IPS-11a (cell line): ENCODE results near the gene TRMT1.
A peak's percentile ranks its signal among the peaks of the same experiment; 100 is the strongest.

Experiments used
- H3K4me3 ChIP-seq: one replicate; pipeline ENCODE4 v1.5.1; 2013; ENCODE audit warnings: low read depth, low read length, control low read depth

The TRMT1 gene

DNA sequence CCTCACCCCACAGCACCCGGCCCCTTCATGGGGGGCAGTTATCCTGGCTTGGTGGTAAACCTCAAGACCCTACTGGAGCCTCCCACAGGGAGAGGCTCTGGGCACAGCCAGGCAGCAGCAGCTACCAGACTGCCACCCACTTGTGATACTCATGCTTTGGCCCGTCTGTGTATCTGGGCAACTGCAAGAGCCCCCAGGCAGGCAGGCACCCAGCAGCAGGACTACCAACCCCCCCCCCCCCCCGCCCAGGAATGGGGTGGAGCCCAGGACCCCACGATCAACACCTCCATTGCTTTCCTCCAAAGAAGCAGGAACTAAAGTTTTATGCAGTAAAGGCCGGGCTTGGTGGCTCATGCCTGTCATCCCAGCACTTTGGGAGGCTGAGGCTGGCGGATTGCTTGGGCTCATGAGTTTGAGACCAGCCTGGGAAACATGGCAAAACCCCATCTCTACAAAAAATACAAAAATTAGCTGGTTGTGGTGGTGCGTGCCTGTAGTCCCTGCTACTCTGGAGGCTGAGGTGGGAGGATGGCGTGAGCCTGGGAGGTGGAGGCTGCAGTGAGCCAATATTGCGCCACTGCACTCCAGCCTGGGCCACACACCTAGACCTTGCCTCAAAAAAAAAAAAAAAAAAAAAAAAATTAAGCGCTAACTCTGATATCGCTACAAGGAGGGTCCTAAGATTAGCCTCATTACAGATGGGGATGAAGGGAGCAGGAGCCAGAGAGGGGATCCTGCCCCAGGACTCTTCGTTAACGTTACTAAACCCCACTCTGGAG is 12.8 kb downstream of the TRMT1 start:
- H3K4me3 ChIP-seq = no peak overlapping the region

DNA sequence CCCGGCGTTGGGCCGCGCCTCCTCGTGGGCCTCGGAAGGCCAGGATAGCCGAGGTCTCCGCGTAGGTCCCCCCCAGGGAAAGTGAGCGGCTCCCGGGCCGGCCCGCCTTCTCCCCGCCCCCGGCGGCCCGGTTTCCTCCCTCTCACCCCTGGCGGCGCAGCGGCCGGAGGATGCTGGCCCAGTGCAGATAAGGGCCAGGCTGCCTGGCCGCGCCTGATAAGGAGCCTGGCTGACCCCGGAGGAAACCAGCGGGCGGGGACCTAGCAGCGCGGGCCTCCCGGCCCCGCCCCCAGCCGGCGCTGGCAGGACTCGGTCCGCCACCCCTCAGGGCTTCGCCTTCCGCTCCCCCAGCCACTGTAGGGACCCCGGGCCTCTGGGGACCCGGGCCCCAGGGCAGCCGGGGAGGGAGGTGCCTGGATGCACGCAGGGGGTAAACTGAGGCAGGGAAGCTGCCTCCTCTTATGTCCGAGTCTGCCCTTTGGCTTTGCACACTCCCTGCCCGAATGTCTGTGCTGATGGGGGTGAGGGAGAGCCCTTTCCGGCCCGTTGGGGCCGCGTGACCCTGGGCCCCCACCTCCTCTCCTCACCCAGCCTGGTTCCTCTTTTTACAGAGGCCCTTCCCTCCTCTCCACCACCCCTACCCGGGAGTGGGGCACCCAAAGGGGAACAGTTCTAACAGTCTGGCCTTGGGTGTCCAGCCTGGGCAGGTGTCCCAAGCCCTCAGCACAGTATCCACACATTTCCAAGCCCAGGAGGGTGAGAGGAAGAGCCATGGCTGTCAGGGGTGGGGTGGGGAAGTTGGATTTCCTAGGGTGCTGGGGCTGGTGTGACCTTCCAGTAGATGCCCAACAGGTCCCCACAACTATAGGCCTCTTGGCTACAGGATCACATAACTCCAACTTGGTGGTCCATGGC is 13.6 kb downstream of the TRMT1 start, which contains the start of gene LYL1:
Gene LYL1 (minus strand): TSS at position 193 of the 915 bp plus-strand sequence. CDS start 1,687 bp downstream, outside the sequence.
- no peak within 1 kb of the TSS for H3K4me3 ChIP-seq

DNA sequence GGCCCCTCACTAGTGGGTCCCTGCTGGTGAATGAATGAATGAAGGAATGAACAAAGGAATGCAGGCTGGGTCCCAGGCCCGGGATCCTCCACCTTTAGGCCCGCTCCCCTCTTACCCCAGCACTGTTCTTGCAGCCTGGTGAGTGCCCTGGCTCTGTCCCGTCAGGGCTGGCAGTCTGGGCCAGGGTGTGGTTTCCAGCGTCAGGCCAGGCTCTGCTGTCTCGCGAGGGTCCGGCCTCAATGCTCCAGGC is 14.2 kb downstream of the TRMT1 start:
- no peak overlapping the region for H3K4me3 ChIP-seq

DNA sequence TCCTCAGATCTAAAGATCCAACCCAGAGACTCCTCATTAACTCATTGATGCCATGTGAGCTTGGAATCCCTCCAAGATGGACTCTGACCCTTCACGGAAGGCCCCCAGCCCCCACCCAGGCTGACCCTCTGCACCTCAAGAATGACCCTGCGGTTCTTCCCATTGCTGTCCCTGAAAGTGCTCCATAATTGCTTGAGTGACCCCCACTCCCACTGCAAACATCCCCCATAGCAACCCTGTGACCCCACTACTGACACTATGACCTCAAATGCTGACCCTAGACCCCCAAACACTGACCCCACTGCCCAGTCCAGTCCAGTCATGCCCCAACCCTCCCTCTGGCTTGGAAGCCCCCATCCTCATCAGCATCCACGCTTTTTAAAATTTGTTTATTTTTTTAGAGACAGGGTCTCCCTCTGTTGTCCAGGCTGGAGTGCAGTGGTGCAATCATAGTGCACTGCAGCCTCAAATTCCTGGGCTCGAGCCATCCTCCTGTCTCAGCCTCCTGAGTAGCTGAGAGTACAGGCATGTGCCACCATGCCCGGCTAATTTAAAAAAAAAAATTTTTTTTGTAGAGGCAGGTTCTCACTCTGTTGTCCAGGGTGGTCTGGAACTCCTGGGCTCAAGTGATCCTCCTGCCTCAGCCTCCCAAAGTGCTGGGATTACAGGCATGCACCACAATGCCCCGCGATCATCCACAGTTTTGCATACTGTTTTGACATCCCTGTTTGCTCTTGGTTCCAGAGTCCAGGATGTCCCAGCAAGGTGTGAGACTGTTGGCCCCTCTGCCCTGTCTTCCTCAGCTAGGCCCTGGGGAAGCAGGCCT is 14.7 kb downstream of the TRMT1 start:
- H3K4me3 ChIP-seq = no peak overlapping the region

DNA sequence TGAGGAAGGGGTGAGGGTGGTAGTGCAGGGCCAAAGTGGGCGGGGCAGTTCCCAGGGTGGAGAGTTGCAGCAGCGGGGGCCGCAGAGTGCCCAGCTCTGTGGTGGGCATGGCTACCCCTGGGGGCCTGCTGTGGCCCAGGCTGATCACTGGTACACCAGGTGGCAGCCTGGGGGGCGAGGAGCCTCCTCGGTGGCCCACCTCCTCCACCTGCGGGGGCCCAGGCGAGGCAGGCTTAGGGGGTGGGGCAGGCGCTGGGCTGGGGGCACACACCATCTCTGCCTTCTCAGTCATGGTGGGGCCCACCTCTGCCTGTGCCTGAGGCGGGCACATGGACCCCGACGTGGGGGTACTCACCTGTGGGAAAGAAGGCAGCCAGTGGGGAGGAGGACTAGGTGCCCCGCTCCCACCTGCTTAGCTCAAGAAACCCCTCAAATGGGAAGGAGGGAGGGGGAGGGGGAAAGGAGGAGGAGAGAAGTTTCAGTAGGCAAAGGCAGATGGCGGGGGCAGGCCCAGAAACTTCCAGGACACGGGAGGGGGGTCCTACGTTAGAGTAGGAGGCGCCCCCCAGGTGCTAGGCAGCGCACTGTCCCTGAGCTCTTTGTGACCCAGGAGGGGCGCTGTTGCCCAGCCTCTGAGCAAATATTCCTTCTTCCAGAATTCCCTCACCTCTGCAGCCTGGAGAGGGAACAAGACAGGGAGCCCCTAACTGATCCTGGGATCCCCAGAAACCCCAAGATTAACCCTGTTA is 15.5 kb downstream of the TRMT1 start:
- no peak overlapping the region for H3K4me3 ChIP-seq

DNA sequence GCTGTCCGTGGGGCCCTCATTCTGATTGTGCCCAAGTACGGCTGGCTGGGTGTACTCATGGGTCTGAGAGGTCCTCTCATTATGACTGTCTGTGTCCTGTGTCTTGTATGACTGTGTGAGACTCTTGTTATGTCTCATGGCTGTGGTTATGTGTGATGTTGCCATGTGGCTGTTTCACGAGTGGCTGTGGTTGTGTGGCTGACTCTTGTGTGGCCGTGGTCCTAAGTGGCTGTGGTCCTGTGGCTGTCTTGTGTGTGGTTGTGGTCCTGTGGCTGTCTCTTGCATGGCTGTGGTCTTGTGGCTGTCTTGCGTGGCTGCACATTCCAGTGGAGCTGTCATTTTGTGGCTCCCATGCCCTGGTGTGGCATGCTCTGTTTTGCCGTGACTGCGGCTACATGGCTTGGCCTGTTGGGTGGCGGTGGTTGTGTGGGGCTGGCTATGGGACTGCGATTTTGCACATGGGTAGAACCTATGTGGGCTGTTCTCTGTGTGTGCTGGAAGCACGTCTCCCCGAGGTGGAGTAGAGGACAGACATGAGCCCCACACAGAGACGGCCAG is 16.4 kb downstream of the TRMT1 start:
- no peak overlapping the region for H3K4me3 ChIP-seq

DNA sequence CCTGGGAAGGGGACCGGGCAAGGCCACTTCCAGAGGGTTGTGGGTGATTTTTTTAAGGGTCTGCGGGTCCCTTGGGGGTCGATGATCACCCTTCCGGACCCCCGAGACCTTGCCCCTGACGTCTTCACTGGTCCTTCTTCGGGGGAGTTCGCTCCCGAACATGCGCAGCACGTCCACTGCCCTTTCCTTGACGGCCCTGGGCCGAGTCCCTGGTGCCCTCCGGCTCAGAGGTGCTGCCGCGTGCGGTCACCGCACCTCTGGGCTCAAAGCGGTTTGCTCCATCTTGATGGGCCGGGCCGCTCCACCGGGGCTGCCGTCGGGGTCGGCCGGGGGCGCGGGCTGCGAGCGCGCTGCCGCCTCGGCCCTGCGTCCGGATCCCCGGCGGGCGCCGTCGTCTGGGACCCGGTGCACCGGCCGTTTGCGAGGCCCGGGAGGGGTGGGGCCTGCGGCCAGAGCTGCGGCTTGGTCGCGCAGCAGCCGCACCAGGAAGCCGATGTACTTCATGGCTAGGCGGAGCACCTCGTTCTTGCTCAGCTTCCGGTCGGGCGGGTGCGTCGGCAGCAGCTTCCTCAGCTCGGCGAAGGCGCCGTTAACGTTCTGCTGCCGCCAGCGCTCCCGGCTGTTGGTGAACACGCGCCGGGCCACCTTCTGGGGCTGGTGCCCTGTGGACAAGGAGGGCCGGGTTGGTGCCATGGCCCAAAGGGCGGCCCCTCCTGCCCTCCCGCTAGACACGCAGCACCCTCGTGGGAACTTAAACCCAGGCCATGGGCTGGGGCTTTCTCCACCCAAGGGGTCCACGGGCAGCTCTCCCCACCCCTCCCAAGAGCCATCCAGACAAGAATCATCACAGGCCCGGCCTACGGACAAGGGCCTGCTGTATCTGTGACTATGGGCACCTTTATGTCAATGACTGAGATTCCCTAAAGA is 17.2 kb downstream of the TRMT1 start:
- no peak overlapping the region for H3K4me3 ChIP-seq

DNA sequence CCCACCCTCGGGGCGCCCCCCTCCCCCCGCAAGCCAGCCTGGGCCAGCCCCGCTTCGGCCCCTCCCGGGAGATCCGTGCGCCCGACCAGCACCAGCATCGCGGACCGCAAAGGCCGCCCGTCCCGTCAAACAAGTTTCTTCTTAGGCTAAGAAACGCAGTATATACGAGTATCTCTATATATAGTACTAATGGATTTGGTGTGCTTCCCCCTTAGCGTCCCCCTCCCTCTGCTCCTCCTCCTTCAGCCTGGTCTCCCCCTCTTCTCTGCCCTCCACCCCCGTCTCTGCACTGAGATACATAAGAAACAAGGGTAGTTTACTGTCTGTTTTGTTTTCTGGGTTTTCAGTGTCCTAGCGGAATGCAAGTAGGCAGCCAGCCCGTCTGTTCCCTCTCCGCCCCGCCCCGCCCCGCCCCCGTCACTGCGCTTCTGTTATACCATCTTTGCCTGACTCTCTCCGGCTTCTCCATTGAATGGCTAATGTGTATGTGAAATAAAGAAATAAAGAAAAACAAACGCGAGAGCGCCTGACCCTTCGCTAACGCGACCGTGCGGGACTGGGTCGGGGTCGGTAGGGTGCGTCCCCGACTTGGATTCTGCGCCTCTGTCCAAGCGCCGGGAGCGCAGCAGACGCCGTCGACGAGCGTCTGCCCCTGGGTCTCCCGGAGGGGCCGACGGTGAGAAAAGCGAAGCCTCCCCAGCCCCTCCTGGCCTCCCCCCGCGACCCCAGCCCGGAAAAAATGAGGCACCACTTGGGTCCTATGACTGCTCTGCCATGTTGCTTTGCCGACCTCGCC is 18.1 kb downstream of the TRMT1 start:
- peak overlapping the region; percentile 8 for H3K4me3 ChIP-seq

DNA sequence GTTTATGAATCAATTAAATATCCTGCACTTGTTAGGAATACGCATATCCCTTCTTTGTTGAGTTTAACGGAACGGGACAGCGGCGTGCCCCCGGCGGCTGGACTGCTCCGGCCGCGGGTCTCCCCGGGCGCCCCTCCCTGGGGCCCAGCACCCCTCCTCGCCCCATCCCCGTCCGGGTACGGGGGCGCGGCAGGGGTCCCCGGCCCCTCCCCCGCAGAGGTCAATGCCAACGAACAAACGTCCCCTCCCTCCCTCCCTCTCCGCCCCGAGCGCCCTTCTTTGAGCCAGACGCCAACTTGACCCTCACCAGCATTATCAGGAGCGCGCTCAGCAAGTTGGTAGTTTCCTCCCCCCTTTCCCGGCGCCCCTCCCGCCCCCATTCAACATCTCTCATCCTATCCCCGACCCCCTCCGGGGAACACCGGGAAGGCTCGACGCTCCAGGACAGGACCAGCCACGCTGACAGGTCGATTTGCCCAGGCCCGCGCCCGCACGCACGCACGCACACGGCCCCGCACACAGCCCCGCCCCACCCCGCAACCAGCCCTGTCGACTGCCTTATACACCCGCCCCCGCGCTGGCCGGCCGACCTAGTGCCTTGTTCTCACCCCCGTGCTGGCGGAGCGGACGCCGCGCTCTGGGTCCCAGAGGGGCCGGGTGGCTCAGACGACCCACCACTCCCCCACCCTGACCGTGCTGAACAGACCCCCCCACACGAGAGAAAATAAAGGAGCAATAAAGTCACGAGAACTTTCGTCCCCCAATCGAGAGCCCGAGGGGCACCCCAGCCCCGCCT is 18.9 kb downstream of the TRMT1 start:
- H3K4me3 ChIP-seq = no peak overlapping the region

DNA sequence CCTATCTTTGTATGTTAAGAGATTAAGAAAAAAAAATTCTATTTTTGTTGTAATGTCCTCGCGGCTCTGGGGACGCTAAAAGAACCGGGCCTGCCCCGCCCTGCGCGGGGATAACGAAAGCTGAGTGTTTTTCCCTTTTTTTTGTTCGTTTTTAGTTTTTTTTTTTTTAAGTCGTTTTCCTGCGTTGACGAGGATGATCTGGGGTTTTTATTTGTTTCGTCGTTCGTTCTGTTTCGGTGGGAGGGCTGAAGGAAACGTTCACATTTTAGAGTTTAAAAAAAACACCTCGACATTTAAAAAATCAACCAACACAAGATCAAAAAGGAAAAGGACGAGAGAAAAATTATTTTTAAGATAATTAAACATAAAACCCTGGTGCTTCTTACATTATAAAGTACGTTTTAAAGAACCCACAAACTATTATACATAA is 19.5 kb downstream of the TRMT1 start:
- no peak overlapping the region for H3K4me3 ChIP-seq

DNA sequence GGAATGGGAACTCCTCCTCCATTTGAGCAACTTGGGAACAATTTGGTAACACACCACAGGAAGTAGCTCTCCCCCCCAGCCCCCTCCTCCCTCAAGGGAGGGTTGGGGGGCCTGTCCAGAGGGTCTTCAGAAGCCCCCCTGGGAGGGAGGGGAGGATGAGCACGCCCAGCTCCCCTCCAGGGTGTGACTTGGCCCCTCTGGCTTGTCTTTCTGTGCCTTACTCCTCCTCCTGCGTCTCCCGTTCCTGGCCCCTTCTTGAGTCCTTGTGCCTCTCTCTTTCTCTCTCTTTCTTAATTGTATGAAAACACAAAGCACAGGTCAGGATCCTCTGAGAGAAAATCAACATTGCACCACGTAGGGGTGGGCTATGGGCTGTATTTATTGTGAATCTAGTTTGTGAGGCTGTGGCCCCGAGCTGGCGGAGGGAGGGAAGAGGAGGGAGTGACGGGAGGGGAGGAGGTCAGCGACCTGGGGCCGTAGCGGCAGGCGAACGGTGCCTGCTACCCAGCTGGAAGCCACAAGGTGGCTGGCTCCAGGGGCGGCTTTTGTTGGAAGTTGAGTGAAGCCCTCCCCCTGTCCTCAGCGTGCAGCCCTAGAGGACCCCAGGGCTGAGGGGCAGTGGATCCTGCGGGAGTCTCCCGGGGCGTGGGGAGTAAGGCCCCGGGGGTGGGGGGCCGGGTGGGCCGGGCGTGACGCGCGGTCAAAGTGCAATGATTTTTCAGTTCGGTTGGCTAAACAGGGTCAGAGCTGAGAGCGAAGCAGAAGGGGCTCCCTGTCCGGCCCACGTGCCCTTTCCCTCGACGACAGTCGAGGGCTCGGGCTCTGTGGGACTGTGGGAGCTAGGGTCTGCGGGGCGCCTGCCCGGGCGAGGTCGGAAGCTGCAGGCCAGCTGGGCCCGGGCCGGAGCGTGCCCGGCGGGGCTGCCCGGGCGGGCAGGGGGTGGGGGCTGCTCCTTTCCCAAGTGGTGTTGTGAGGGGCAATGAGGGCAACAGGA is 20.3 kb downstream of the TRMT1 start:
- peak overlapping the region; percentile 35 for H3K4me3 ChIP-seq

DNA sequence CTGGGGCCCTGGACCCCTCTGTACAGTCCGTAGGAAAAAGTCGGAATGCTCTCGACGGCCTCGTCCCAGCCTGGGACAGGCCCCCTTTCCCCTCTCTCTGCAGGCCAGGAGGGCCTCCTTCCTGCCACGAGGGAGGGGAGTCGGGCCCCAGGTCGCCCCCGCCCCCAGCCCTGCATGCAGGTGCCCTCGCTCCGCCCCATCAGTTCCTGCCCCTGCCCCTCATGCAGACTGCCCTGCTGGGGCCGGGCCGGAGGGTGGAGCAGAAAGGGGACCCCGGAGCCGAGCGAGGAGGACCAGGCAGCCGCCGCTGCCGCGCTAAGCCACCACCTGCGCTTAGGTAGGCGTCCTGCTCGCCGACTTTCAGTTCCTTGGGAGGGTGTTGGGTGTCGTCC is 21.2 kb downstream of the TRMT1 start:
- peak overlapping the region; percentile 35 for H3K4me3 ChIP-seq

DNA sequence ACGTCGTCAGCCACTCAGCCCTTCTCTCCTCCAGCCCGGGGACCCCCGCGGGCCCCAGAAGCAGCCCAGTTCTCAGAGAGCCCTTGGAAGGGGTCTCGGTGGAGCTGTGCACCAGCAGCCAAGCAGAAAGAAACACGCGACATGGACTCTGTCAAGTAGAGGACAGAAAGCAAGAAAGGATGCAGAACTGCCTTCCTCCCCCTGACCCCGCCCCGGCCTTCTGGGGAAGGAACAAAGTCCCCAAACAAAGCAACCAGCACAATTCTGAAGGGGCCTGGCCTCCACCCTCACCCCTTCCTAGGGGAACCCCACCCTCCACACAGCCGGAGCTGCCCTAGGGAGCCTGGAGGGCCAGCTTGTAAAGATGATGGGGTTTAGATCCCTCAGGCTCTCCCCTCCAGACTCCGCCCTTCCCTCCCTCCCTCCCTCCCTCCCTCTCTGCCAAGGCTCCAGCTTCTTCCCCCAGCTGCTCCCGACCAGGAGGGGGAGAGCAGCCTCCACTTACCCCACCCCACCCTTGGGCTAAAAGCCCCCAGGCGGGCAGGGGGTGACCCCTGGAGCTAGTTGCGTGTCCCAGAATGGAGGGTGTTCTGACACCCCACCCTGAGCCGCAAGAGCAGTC is 21.7 kb downstream of the TRMT1 start:
- peak overlapping the region; percentile 35 for H3K4me3 ChIP-seq

DNA sequence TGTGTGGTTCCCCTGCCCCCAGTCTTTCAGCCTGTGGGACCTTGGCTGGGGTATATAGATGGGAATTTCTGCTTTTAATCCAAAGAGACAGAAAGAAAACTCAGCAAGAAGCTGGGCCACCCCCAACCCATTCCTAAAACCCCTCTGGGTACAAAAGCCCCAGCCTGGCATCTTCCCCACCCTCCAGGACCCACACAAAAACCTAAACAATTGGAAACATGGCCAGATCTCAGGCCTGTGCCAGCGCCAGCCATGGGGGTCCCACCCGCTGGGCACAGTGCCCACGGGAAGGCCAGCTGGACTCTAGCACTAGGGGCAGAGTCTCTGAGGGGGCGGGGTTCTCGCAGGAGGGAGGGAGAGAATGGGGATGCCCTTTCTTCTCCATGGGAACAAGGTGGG is 22.4 kb downstream of the TRMT1 start:
- H3K4me3 ChIP-seq = no peak overlapping the region

DNA sequence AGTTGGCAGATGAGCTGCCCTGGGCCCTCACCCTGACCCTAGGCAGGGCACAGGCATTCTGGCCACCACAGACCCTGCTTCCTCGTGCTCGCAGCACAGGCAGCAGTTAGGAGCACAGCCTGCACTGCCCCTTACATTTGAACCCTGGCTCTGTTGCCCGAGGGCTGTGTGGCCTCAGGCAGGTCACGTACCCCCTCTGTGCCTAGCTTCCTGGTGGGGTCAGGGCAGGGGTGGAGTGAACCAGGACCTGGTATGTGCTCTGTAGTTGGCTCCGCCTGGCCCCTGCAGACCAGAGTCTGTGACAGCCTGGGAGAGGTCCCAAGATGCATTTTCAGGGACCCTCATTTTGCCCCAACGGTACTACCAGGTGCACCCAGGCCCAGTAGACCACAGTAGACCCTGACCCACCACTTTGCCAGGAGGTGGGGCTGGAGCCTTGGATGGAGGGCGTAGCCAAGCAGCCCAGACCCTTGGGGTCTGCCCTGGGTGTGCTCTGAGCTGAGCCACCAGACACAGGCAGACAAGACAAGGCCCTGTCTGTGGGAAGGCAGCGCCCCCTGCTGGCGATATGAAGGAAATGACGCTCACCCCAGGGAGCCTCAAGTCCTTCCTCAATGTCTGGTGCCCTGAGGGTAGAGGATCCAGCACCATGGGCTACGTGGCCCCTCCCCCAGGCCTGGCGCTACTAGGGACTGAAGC is 23.0 kb downstream of the TRMT1 start:
- H3K4me3 ChIP-seq = no peak overlapping the region
